GOT3 (cell line): ENCODE data around the gene TNFSF15.

ENCODE experiments used
- DNase-seq: peaks from one replicate; lab custom pipeline; 2025; ENCODE audit warnings: mixed read lengths; lab: John Stamatoyannopoulos, UW

The TNFSF15 gene

DNA sequence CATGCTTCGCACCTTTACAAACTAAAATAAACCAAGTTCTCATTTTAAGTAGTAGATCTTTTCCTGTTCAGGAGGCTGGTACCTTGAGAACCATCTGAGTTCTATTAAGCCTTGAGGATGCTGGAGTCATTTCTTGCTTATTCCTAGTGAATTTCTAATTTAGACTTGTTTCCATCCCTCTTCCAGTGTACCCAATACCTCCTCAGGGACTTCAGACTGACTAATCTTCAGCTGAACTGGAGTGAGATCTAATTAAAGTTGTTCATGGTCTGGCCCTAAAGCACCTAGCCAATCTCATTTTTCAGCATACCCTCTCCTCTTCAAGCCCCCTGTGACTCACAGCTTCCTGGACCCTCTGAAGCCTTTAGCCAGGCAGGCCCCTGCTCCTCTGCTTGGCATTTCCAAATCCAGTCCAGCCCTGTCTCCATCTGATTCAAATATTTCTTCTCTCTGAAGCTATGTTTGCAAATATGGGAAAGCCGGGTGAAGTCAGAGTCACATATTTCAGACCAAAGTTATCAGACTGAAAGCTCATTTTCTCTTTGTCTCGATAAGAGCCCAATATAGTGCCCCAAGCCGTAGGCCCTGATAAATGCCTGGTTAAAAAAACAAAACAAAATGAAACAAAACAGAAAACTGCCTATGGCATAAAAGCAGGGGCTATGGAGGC lies 19.4 kb upstream of the TNFSF15 start:
- no peak for DNase-seq

DNA sequence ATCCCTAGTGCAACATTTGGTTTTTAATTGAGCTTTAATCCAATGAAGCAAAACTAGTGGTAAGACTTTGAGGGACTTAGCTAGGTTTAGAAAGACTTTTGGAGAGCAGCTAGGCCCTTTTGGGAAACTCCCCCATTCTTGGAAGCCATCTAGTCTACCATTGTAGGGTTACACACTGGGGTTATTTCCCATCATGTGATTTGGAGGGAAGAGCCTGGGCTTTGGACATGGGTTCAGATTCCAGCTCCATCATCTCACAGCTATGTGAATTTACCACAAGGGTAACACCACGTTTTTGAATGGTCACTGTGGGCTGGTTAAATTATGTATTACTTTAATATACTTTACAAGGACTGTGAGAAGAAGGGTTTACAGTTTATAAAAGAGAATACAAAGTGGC lies 18.3 kb upstream of the TNFSF15 start:
- DNase-seq = no peak

- no peak for DNase-seq
These were observed 17.6 kb upstream of the TNFSF15 start for GRCh38 chr9:114823441-114823840.

DNA sequence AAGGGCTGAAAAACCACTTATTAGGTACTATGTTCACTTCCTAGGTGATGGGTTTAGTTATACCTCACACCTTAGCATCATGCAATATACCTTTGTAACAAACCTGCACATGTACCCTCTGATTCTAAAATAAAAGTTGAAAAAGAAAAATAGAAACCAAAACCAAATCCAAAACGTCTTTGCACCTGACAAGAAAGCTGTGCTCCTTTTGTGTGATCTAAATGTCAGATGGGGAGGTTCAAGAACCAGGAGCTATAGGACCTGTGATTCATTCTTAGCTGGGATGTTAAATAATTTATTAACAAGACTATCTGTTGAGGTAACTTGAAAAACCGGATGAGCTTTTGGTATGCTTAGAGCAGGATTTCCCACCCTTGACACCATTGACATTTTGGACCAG lies 16.9 kb upstream of the TNFSF15 start:
- DNase-seq = no peak

DNA sequence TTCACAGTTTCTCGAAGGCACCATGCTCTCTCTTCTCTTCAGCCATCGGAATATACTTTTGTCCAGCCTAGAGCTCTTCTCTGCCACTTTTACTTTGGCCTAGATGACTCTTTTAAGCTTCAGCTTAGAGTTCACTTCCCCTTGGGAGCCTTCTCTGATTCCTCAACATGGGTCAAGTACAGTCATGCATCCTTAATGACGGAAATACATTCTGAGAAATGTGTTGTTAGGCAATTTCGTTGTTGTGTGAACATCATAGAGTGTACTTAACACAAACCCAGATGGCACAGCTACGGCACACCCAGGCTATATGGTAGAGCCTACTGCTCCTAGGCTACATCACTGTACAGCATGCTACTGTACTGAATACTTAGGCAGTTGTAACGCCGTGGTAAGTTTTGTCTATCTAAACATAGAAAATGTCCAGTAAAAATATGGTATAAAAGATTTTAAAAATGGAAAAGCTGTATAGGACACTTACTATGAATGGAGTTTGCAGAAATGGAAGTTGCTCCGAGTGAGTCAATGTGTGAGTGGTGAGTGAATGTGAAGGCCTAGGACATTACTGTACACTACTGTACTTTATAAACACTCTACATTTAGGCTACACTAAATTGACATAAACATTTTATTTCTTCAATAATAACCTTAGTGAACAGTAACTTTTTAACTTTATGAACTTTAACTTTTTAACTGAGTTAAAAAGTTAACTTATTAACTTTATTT lies 15.1 kb upstream of the TNFSF15 start:
- DNase-seq = no peak

GRCh38 chr9:114818178-114818577 lies 12.3 kb upstream of the TNFSF15 start:
- DNase-seq = no peak

- no peak for DNase-seq
These were observed 8.0 kb upstream of the TNFSF15 start for GRCh38 chr9:114813717-114814418.

DNA sequence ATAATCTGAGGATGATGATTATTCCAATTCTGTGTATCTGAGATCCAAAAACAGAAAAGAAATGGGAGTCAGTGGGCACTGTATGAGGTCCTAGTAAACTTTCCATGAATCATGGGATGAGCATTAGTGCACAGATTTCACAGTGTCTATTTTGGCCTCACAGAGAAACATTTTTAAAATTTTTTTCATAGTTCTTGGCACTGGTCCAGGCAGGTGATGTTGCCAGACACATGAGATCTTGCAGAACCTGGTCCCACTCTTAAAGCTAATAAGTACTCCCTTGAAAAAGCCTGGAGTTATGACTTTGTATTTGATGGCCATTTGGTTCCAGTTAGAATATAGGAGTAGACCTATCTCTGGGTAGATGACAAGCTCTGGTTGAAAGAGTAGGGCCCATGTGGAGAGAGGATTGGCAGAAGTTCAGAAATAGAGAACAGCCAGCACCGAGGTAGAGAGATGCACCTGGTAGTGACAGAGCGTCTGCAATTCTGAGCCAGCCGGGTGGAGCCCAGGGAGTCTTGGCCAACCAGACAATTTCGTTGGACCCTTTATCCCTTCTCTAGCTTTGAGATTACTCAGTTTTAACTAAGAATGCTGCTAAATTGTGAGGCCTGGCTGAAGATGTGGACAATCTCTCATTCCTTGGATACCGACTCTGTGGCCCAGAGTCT lies 6.3 kb upstream of the TNFSF15 start:
- DNase-seq = no peak

DNA sequence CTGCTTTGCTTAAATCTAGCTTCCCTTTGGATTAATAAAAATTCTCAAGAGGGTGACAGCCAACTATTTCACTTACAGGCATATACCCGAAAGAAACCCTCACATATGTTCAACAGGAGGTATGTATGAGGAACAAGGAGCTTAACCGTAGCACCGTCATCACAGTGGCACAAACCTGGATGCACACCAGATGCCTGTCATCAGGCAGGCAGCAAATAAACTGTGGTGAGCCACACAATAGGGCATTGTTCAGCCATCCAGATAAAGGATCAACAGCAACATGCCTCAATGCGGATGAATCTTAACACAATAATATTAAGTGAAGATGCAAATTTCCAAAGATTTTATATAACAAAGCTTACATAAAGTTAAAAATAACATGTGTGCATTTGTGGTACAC lies 5.5 kb upstream of the TNFSF15 start:
- DNase-seq = no peak

- DNase-seq = no peak
These were observed 4.8 kb upstream of the TNFSF15 start for GRCh38 chr9:114810614-114811013.

GRCh38 chr9:114806526-114806900 lies 674 bp upstream of the TNFSF15 start:
- no peak for DNase-seq

GRCh38 chr9:114804505-114804904 lies 1.3 kb downstream of the TNFSF15 start:
- DNase-seq = no peak

DNA sequence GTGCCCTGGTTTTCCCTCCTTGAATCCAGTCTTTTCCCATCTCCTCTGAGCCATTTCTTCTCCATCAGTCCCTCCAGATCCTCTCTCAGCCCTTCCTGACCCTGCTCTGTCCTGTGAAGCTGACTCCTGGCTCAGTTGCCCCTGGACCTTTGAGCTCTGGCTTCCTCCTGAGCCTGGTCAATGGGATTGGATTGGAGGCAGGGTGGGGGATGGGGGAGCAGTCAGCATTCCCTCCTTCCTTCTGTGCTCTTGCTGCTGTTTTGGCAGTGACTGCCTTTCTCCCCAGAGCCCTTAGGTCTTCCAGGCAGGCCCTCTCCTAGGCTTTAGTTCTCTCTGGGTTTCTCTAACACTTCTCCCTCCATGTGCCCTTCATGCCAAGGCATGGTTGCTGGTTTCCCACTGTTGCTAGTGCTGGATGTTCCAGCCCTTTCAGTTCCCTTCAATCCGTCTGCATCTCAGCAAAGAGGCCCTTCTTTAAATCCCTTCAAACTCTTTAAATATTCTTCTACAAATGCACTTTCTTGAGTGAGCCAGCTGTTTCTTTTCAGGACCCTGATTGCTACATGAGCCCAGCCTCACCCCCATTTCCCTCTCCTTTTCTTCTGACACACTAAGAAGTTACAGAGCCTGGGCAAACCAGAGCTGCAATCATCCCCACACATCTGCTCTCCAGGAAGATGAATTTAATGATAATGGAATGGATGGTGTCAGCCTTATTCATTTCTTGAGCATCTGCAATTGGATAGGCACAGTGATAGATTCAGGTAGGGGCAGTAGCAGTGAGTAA lies 2.2 kb downstream of the TNFSF15 start:
- DNase-seq = no peak

DNA sequence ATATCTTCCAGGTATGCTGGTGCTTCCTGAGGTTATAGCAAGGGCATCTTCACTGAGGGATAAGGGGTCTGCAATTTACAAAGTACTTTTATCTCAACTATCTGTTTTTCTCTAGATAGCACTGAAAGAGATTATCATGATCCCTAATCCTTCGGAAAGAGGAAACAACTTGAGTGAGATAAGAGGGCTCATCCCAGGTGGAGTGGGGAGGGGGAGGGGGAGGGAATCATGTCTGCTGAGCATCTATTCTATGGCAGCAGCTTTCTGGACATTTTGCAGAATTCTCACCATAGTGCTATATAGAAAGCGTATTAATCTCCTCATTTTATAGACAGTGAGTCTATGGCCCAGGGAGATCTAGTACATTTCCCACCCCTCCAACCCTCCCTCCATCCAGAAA lies 5.9 kb downstream of the TNFSF15 start:
- no peak for DNase-seq

DNA sequence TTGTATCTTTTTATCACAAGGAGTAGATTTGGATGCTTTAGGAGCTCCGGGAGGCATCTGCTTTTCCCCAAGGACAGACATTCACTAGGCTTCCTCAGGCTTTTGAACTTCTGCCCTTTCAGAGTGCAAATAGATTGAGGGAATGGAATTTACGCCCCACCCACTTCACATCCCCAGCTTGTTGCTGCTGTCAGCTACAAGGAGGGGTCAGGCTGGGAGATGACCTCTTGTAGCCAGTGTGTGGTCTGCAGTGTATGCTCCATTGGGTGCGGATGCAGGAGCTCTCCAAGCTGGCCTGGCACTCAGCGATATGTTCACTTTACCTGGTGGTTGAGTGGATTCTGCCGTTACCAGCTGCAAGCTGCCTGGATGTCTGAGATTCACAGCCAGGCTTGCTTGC lies 6.4 kb downstream of the TNFSF15 start:
- DNase-seq = no peak

GRCh38 chr9:114798780-114799427 lies 6.9 kb downstream of the TNFSF15 start:
- no peak for DNase-seq

DNA sequence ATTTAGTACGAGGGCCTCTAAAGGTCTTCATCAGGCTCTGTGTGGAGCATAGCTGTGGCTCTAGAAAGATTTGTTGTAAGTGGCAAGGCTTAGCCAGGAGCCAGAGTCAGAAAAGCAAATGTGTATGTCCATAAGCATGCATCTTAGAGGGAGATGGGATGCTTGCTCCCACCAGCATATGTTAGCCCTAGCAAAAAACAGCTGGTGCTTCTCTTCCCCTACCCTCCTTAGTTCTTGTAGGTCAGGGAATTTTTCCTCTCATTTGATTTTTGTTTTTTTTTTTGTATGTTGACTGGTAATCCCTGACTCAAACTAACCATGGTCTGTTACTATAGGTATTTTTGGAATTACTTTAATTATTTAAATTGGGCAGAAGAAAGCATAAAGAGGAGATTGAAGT lies 7.7 kb downstream of the TNFSF15 start:
- no peak for DNase-seq

DNA sequence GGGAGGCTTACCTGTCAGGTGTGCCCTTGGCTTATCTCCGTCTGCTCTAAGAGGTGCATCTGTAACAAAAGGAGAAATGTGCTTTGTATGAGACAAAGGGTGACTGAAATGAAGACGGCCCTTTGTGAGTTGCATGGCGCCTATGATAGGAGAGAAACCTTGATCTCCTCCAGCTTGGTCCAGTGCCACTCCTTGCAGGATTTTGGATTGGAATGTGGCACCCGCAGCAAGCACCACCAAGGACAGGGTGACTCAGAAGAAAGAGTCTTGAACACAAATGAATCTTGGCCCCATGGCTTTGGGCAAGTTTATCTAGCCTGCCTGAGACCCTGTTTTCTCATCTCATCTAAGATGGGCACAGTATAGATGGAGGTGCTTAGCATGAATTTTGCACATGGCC lies 13.4 kb downstream of the TNFSF15 start:
- no peak for DNase-seq

GRCh38 chr9:114791736-114792135 lies 14.1 kb downstream of the TNFSF15 start:
- DNase-seq = no peak

GRCh38 chr9:114791312-114791711 lies 14.5 kb downstream of the TNFSF15 start:
- DNase-seq = no peak

- DNase-seq = no peak
These were observed 15.3 kb downstream of the TNFSF15 start for GRCh38 chr9:114790521-114790920.
